ENCODE measurements around the gene RAI1.

DNA sequence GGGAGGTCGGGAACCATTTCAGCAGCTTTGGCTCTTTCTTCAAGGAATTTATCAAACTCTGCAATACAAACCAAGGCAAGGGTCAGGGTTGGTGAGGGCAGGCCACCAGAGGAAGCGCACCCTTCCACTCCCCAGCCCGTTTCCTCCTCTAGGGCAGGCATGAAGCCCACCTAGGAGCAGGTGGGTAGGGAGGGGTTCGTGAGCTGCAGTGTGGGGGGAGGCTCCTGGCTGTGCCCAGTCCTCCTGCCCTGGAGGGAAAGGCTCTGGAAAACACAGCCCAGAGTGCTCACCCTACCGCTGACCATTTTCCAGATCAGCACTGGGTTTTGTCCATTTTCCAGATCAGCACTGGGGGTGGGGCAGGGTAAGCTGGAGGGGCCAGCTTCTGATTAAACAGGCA lies 166.5 kb downstream of the RAI1 start:
- TF ChIP-seq POLR2A (IDR thresholded peaks at IDR 0.05; ENCODE audit: low read length) (no peak), GATA1 (IDR thresholded peaks at IDR 0.05; ENCODE audit: low read depth, low read length) (no peak)

All from erythroblast (primary cell).